ENCODE measurements around the gene C1QB. TPM values are rescaled to one million over a fixed set of nuclear protein-coding genes. Genes with fewer than 3 reads are reported as not detected.

C1QB gene
- total and polyA plus RNA-seq, 7 experiments from 2014 or later = 0.53 to 2.4 (median 1.2) TPM; not detected in 3

GRCh38 chr1:22688466-22688865, 35.4 kb downstream of the C1QB start:
- Histone ChIP-seq H3K4me3 (ENCODE audit: low read length) (no peak overlapping the region), H3K27me3 (ENCODE audit: control insufficient read depth in 2 of 2, insufficient read depth in 2 of 2, low read length in 2 of 2) (no peaks in the 10 kb centered on the region), H3K4me1 (ENCODE audit: control insufficient read depth in 2 of 2, insufficient read depth in 2 of 2, low read length in 2 of 2) (no peaks in the 10 kb centered on the region), H3K27ac (ENCODE audit: low read depth, low read length) (no peak overlapping the region), H3K9me3 (ENCODE audit: control insufficient read depth in 2 of 3, low read length in 3 of 3) (no peaks in the 10 kb centered on the region), H3K36me3 (ENCODE audit: control insufficient read depth in 2 of 3, insufficient read depth in 3 of 3, low read length in 3 of 3) (no peaks in the 10 kb centered on the region)
- peaks cover 0 to 1% (median 0%) of the 10 kb centered on the region in 11 donors for H3K9me3 Mint-ChIP-seq
- H3K4me1 Mint-ChIP-seq = no peaks in the 10 kb centered on the region
- intact Hi-C loops (cut with micrococcal nuclease) = no loop called here
- ChIA-PET POLR2A (no interaction called here), CTCF (no interaction called here)
- peaks cover 6 to 46% (median 16%) of the 10 kb centered on the region in 5 donors for H3K27me3 Mint-ChIP-seq
- no peak overlapping the region for H3K4me3 Mint-ChIP-seq
- no peaks in the 10 kb centered on the region for H3K36me3 Mint-ChIP-seq
- no peak overlapping the region for H3K27ac Mint-ChIP-seq
- DNase-seq = no peak
- no peak for ATAC-seq

GRCh38 chr1:22689505-22689904, 36.5 kb downstream of the C1QB start:
- ATAC-seq (no peak), DNase-seq (no peak)
- ChIA-PET POLR2A (no interaction called here), CTCF (interaction anchor here (0.6 kb wide), 1 partner anchor 805 kb away, joined by 5 read pairs; no protein-coding TSS in a partner anchor)
- Mint-ChIP-seq H3K27me3 (peaks cover 6 to 37% (median 11%) of the 10 kb centered on the region in 5 donors), H3K36me3 (no peaks in the 10 kb centered on the region), H3K4me1 (no peaks in the 10 kb centered on the region), H3K27ac (no peak overlapping the region), H3K4me3 (no peak overlapping the region), H3K9me3 (no peaks in the 10 kb centered on the region)
- Histone ChIP-seq H3K27ac (ENCODE audit: low read depth, low read length) (no peak overlapping the region), H3K27me3 (ENCODE audit: control insufficient read depth in 2 of 2, insufficient read depth in 2 of 2, low read length in 2 of 2) (no peaks in the 10 kb centered on the region), H3K36me3 (ENCODE audit: control insufficient read depth in 2 of 3, insufficient read depth in 3 of 3, low read length in 3 of 3) (no peaks in the 10 kb centered on the region), H3K4me3 (ENCODE audit: low read length) (no peak overlapping the region), H3K4me1 (ENCODE audit: control insufficient read depth in 2 of 2, insufficient read depth in 2 of 2, low read length in 2 of 2) (no peaks in the 10 kb centered on the region), H3K9me3 (ENCODE audit: control insufficient read depth in 2 of 3, low read length in 3 of 3) (no peaks in the 10 kb centered on the region)
- intact Hi-C loops (cut with micrococcal nuclease) = no loop called here

- ChIA-PET POLR2A (no interaction called here), CTCF (no interaction called here)
- no peaks in the 10 kb centered on the region for H3K36me3 Mint-ChIP-seq
- Histone ChIP-seq H3K4me1 (ENCODE audit: control insufficient read depth in 2 of 2, insufficient read depth in 2 of 2, low read length in 2 of 2) (no peaks in the 10 kb centered on the region), H3K9me3 (ENCODE audit: control insufficient read depth in 2 of 3, low read length in 3 of 3) (no peaks in the 10 kb centered on the region), H3K36me3 (ENCODE audit: control insufficient read depth in 2 of 3, insufficient read depth in 3 of 3, low read length in 3 of 3) (no peaks in the 10 kb centered on the region), H3K27me3 (ENCODE audit: control insufficient read depth in 2 of 2, insufficient read depth in 2 of 2, low read length in 2 of 2) (no peaks in the 10 kb centered on the region), H3K4me3 (ENCODE audit: low read length) (no peak overlapping the region), H3K27ac (ENCODE audit: low read depth, low read length) (no peak overlapping the region)
- intact Hi-C loops (cut with micrococcal nuclease) = no loop called here
- peaks cover 4 to 31% (median 6%) of the 10 kb centered on the region in 5 donors for H3K27me3 Mint-ChIP-seq
- H3K9me3 Mint-ChIP-seq = no peaks in the 10 kb centered on the region
- H3K4me1 Mint-ChIP-seq = no peaks in the 10 kb centered on the region
- ATAC-seq = no peak
- H3K27ac Mint-ChIP-seq = no peak overlapping the region
- no peak overlapping the region for H3K4me3 Mint-ChIP-seq
- DNase-seq = no peak
Observed at GRCh38 chr1:22691031-22691753, 38.2 kb downstream of the C1QB start.

DNA sequence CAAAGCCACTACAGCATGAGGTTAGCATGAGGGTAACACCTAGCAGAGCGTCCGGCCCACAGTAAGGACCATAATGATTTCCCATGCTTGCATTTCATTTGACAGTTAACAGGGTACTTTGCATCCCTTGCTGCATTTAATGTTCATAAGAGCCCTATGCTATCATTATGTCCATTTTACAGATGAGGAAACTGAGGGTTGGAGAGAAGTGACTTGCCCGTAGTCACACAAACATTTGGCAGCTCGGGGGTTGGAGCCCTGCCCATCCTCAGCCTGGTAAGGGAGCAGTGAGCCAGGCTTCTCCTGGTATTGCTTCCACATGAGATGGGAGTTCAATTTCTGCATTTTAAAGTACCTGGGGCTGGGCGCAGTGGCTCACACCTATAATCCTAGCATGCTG, 41.1 kb downstream of the C1QB start:
- DNase-seq = no peak
- no peak overlapping the region for H3K4me3 Mint-ChIP-seq
- H3K4me1 ChIP-seq (ENCODE audit: control insufficient read depth in 2 of 2, insufficient read depth in 2 of 2, low read length in 2 of 2) = no peaks in the 10 kb centered on the region
- no peaks in the 10 kb centered on the region for H3K36me3 Mint-ChIP-seq
- H3K4me3 ChIP-seq (ENCODE audit: low read length) = no peak overlapping the region
- no peaks in the 10 kb centered on the region for H3K27me3 ChIP-seq (ENCODE audit: control insufficient read depth in 2 of 2, insufficient read depth in 2 of 2, low read length in 2 of 2)
- H3K4me1 Mint-ChIP-seq = no peaks in the 10 kb centered on the region
- H3K27me3 Mint-ChIP-seq = peaks cover 0 to 10% (median 0%) of the 10 kb centered on the region in 5 donors
- POLR2A ChIA-PET = no interaction called here
- no peaks in the 10 kb centered on the region for H3K9me3 ChIP-seq (ENCODE audit: control insufficient read depth in 2 of 3, low read length in 3 of 3)
- intact Hi-C loops (cut with micrococcal nuclease) = no loop called here
- no peaks in the 10 kb centered on the region for H3K36me3 ChIP-seq (ENCODE audit: control insufficient read depth in 2 of 3, insufficient read depth in 3 of 3, low read length in 3 of 3)
- ATAC-seq = no peak
- no peak overlapping the region for H3K27ac Mint-ChIP-seq
- H3K9me3 Mint-ChIP-seq = peaks cover 0 to 1% (median 0%) of the 10 kb centered on the region in 11 donors
- CTCF ChIA-PET = no interaction called here
- no peak overlapping the region for H3K27ac ChIP-seq (ENCODE audit: low read depth, low read length)

DNA sequence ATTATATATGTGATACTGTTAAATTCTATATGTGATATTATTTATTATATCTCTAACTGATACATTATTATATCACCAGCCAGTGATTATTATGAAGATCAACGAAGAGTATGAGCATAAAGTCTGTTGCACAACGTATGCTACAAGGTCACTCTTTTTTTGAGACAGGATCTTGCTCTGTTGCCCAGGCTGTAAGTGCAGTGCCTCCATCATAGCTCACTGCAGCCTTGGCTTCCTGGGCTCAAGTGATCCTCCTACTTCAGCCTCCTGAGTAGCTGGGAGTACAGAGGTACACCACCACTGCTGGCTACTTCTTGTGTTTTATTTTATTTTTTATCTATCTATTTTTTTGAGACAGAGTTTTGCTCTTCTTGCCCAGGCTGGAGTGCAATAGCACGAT, 43.6 kb downstream of the C1QB start:
- DNase-seq (no peak), ATAC-seq (no peak)
- no peaks in the 10 kb centered on the region for H3K4me1 ChIP-seq (ENCODE audit: control insufficient read depth in 2 of 2, insufficient read depth in 2 of 2, low read length in 2 of 2)
- H3K4me3 ChIP-seq (ENCODE audit: low read length) = no peak overlapping the region
- H3K27me3 ChIP-seq (ENCODE audit: control insufficient read depth in 2 of 2, insufficient read depth in 2 of 2, low read length in 2 of 2) = no peaks in the 10 kb centered on the region
- intact Hi-C loops (cut with micrococcal nuclease) = no loop called here
- ChIA-PET POLR2A (no interaction called here), CTCF (no interaction called here)
- Mint-ChIP-seq H3K4me1 (no peaks in the 10 kb centered on the region), H3K27me3 (peaks cover 0 to 8% (median under 1%) of the 10 kb centered on the region in 5 donors), H3K9me3 (peaks cover 0 to 2% (median 0%) of the 10 kb centered on the region in 11 donors), H3K27ac (no peak overlapping the region), H3K4me3 (no peak overlapping the region), H3K36me3 (no peaks in the 10 kb centered on the region)
- no peak overlapping the region for H3K27ac ChIP-seq (ENCODE audit: low read depth, low read length)
- no peaks in the 10 kb centered on the region for H3K9me3 ChIP-seq (ENCODE audit: control insufficient read depth in 2 of 3, low read length in 3 of 3)
- no peaks in the 10 kb centered on the region for H3K36me3 ChIP-seq (ENCODE audit: control insufficient read depth in 2 of 3, insufficient read depth in 3 of 3, low read length in 3 of 3)

DNA sequence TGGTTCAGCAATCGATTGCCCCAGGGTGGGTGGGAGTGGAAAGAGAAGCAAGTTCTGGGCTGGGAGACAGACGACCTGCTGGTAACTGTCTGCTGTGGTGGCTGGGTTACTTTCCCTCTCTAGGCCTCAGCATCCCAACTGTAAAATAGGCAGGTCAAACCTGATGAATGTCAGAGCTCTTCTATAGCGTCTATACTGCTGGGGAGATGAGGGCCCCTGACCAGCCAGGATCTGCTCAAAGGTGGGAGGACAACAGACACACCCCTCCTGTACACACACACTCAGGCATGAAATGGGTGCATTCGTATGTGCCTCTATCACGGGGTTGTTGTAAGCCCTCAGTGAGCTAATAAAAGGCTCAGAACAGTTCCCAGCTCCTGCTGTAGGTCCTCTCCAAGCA, 44.9 kb downstream of the C1QB start:
- Histone ChIP-seq H3K27me3 (ENCODE audit: control insufficient read depth in 2 of 2, insufficient read depth in 2 of 2, low read length in 2 of 2) (no peaks in the 10 kb centered on the region), H3K4me3 (ENCODE audit: low read length) (no peak overlapping the region), H3K27ac (ENCODE audit: low read depth, low read length) (no peak overlapping the region), H3K4me1 (ENCODE audit: control insufficient read depth in 2 of 2, insufficient read depth in 2 of 2, low read length in 2 of 2) (no peaks in the 10 kb centered on the region), H3K9me3 (ENCODE audit: control insufficient read depth in 2 of 3, low read length in 3 of 3) (no peaks in the 10 kb centered on the region), H3K36me3 (ENCODE audit: control insufficient read depth in 2 of 3, insufficient read depth in 3 of 3, low read length in 3 of 3) (no peaks in the 10 kb centered on the region)
- intact Hi-C loops (cut with micrococcal nuclease) = no loop called here
- no peak overlapping the region for H3K27ac Mint-ChIP-seq
- no peaks in the 10 kb centered on the region for H3K36me3 Mint-ChIP-seq
- ATAC-seq = no peak
- CTCF ChIA-PET = no interaction called here
- POLR2A ChIA-PET = no interaction called here
- no peak for DNase-seq
- no peak overlapping the region for H3K4me3 Mint-ChIP-seq
- H3K27me3 Mint-ChIP-seq = peaks cover 0 to 13% (median 6%) of the 10 kb centered on the region in 5 donors
- H3K4me1 Mint-ChIP-seq = no peaks in the 10 kb centered on the region
- peaks cover 0 to 2% (median 0%) of the 10 kb centered on the region in 11 donors for H3K9me3 Mint-ChIP-seq
